HG03045 (cell line): Measurements from ENCODE around the gene XRRA1.

ENCODE experiments used
- ATAC-seq: cut with Tn5 transposase; IDR thresholded peaks from one replicate; pipeline ENCODE4 v1.9.1; 2021; ENCODE audit warnings: mild to moderate bottlenecking, moderate library complexity; ENCODE audit not compliant: unreplicated experiment

Gene XRRA1

DNA sequence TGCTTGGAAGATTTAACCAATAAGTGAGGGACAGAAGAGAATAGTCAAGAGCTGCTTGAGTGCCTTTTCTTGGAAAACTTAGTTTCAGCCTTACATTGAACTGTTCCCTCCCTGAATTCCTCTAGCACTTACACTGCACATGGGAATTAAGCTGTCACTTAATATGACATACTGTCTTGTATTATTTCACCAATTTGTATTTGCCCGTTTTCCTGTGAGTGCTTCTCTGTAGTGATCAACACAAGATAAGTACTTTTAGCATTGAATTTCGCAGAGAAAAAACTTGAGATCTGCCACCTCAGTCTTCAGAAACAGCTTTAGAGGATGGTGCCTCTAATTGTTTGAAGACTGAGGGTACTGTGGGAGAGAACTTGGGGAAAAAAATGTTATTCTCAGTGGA lies 3.9 kb upstream of the XRRA1 start:
- ATAC-seq, result no peak

DNA sequence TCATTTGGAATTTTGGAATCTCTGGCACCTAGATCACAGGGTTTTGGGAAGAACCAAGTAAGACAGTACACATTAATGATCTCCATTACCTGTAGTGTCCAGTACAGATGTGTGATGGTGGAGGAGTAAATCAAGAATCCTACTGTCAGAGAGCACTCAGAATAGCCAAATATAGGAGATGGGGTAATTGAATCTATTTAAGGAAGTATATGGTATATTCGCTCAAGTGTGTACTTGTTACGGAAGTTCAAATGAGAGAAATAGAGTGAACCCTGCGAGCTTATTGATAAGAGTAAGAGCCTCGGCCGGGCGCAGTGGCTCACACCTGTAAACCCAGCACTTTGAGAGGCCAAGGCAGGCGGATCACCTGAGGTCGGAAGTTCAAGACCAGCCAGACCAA lies 2.3 kb upstream of the XRRA1 start:
- ATAC-seq, result no peak

DNA sequence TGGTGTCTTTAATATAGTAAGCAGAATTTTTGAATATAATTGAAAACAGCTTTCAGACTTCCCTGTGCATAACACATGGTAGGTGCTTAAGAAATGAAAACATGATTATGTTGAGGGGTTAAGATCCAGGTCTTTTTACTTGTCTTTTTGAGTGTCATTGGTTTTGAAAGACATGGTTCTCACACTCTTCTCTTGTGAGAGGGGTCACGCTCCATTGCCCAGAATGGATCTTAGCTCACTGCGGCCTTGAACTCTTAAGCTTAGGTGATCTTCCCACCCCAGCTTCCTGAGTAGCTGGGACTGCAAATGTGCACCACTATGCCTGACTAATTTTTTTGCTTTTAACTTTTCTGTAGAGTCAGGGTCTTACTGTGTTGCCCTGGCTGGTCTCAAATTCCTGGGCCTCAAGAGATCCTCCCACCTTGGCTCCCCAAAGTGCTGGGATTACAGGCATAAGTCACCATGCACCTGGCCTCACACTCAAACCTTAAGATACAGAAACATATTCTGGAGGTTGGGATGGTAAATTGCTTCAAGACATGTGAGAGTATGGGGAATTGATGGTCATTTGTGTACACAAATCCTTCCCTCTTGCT lies 1.6 kb upstream of the XRRA1 start:
- ATAC-seq, result no peak

DNA sequence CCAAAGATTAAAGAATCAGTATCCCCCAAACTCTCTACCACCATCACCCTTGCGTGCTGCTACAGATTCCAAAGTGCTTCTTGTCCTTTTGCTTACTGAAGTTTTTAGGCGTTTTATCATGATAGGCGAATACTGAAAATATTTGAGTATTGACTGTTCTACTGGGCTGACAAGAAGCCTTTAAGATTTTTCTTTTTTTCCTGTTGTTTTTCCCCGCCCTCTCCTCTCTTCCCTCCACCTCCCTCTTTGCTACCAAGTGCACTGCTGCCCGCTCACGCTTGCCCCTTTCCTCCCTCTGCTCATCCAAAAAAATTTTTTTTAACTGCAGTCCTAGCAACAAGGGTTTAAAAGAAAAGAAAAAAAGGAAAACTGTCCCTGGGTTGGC lies 854 bp upstream of the XRRA1 start:
- ATAC-seq, result no peak

DNA sequence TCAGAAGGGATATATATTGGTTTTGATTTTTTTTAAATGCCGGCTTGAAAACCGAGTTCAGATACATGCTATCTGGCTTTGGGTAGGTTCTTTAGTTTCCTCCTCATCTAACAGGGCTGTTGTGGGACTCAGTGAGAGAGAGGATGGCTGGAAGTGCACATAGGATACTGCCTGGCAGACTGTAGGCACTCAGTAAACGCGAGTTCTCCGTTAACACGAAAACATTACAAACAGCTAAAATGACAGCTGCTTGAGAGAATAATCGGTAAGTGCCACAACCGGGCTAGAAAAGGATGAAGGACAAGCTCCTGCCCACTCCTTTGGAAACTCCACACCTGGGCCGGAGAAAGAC lies 369 bp downstream of the XRRA1 start:
- peak; percentile 10 for ATAC-seq

DNA sequence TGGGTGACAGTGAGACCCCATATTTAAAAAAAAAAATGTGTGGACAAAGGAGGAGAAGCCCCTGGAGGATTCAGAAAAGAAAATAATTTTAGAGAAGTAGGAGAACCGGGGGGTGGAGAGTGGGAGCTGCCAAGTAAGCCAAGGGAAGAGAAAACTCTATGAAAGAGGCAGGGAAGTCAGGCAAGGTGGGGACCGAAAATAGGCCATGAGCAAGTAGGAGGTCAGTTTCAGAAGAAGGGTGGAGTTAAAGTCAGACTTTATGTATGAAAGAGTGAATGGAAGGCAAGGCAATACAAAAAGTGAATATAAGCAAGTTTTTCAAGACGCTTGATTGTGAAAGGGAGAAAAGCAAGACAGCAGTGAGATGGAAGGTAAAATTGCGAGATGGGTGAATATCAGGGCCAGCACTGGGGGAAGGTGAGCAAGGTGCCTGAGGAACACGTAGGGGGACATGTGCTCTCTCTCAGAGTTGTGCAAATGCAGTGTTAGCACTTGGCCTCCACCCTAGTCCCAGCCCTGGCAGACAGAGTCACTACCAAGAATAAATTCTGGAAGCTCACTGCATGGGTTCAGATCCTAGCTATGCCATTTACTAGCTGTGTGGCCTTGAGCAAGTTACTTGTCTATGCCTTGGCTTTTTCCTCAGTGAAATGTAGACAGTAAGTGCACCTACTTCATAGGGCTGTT lies 6.7 kb downstream of the XRRA1 start:
- ATAC-seq, result no peak

DNA sequence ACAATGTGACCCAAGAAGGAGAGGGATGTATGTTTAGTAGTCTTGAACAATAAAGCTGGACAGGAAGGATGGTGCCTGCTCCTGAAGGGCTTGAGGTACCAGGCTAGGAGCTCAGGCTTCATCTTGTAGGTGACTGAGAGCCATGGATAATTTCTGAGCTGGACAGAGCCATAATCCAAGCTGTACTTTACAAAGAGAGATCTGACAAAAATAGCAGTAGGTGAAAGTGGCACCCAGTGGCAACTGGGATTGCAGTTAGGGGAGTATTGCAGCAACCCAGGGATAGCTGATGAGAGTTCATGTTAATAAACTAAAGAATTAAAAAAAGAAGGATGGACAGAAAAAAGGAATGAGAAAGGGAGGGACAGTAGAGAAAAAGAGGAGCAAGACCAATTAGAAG lies 7.4 kb downstream of the XRRA1 start:
- no peak for ATAC-seq

DNA sequence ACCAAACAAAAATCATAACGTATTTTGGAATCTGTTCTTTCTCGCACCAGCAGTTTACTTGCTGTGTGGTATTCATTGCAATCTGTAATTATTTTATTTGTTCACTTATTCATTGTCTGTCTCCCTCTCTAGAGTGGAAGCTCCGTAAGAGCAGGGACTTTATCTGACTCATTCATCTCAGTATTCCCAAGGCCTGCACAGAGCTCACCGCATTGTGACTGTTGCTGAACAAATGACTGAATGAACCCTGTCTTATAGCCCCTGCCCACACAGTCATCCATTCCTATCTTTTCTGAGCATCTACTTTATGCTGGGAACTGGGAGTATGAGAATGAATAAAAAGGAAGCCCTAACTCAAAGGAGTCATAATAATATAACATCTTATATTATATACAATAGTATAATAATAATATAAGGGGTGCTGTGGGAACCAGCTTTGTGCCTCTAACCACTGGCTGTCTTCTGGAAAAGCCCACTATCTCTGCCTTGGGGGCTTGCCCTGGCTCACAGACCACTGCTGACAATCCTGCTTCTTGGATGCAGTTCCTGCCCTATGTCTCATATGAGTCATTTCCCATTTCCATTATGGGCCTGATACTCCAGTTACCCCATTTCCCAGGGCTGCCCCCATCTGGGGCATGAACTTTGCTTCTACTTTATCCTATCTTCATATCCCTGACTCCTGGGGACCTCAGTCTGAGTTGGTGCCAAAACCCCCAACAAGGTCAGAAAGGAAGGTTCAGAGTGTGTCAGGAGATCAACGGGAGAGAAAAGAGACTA lies 11.0 kb downstream of the XRRA1 start:
- no peak for ATAC-seq

DNA sequence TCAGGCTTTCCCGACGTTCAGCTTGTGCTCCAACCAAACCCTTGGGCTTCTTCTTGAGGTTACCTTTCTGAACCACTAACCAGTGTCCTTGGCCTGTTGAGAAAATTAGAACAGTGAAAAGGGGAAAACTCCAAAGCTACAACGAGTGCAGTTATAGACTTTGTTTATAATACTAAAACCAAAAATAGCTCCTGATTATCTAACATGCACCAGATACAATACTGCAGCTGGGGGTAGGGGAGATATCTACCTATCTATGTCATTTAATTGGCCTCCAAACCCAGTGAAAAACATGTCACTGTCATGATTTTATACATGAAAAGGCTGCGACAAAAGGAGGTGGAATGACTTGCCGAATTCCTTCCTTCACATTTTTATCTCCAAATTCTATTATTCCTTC lies 11.9 kb downstream of the XRRA1 start:
- ATAC-seq, result no peak

DNA sequence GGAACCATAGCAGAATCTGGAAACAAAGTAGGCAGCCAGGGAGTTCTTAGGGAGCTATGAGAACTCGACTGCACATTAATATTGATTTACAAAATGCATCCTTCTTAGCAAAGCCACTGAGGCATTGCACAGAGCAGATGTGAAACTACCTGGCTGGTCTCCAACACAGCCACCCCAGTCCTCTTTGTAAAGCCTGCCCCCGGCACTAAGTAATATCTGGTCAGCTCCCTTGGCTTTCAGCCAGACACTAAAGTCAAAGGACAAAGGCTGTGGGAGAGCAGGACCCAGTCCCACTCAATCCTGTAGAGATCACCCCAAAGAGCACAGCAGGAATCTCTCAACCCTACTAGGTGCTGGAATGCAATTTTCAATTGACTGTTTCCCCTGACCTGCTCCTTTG lies 12.8 kb downstream of the XRRA1 start:
- no peak for ATAC-seq

DNA sequence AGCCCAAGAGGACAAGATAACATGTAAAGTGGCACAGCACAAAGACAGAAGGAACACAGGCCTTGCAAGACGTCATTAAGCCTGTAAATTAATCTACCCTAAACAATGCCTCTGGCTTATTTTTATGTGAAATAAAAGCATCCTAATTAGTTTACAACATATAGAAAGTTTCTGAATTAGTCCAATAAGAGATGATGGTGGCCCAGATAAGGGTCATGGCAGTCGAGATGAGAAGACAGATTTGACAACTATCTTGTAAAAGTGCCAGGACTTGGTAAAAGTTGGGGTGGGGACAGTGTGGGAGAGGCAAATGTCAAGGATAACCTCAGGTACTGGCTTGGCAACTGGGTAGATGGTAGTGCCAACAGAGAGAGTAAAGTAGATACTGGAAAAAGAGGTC lies 13.6 kb downstream of the XRRA1 start:
- ATAC-seq, result no peak

DNA sequence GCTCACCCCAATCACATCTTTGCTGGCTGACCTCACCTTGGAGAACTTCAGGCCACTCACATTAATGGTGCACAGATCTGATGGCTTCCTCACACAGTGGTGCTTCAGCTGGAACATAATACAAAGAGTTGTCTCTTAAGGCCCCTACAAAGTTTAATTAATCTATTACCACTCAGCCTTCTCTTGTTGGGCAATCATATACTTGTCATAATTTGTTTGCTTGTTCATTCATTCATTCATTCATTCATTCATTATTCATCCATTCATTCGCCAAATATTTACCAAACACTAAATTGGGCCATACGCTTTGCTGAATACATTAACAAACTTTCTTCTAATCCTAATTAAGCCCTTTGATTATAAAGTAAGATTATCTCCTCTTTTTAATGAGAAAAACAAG lies 15.1 kb downstream of the XRRA1 start:
- no peak for ATAC-seq

DNA sequence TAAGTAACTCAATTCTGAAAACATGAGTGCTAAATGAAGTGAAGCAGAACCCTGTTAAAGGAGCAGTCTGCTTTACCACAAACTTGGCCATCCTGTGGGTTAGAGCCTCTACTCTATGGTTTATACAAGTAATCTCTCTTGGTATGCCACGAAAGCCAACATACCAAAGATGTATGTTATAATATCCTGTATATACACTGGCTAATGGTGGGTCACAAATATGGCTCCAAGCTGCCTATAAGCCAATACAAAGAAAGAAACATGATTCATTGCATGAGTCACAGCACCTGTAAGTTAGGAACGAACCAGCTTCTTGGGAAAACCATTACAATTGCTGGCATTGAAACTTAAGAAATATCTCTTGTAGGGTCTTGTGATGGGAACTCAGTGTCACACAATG lies 16.1 kb downstream of the XRRA1 start:
- ATAC-seq, result no peak

DNA sequence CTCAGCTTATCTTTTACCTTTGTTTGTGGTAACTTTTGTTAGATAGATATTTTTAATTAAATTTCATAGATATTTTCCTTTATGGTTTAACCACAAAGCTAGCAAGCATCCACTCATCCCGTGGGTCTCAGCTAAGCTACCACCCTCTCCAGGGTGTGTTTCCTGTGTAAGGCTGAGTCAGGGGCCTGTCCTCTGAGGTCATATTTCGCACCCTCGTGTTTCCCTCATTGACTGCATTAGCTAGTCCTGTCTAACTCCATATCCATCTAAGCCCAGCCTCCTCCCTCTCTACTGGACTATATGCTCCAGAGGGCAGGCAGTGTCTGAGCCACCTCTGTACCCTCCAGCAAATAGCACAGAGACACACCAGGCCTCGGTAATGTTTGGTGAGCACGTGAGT lies 16.7 kb downstream of the XRRA1 start:
- no peak for ATAC-seq

DNA sequence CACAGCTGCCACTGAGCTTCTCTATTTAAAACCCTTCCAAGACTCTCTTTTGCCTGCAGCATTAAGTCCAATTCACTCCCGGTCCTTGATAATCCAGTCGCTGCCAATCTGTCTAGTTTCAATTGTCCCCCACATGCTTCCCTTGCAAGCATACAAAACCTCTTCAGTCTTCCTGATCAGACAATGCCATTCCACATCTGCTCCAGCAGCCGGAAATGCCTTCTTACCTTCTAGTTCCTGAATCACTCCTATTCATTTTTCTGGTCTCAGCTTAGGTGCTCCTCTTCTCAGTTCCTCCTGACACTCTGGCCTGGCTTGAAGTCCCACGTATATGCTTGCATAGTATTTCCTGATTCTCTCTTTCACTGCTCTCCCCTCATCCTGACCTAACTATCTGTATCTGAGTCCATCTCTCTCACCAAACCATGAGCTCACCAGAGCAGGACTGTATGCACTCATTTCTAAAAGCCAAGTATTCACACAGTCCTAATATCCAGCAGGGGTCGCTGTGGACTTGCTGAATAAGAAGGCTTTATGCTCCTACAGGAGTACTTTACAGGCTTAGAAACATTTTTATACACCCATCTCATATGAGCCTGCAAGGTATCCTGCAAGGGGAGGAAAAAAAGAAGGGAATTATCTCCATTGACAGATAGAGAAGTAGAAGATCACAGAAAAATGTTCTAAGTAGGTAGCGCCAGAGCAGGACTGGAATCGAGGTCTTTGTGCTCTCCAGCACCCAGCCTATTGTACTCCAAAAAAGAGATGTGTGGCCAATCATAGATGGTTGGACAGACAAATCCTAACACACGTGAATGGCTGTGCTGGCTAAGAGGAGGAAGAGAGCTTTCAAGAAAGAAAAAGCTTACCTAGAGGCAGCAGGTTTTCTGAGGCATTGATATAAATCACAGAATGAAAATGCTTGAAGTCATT lies 19.2 kb downstream of the XRRA1 start:
- no peak for ATAC-seq

DNA sequence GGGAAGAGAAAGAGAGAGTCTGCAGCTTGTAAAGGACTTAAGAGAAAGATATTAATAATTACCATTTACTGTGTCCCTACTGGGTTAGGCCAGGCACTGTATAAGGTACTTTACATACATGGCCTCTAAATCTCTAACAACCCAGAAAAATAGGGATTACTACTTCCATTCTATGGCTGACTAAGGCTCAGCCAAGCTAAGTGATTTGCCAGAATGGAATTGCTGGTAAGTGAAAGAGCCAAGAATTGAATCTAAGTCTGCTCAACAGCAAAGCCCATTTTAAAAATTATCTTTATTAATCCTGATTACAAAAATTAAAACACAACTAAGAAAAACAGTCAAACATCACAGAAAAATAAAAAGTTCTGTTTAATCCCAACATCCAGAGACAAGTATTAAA lies 21.4 kb downstream of the XRRA1 start:
- ATAC-seq, result no peak

DNA sequence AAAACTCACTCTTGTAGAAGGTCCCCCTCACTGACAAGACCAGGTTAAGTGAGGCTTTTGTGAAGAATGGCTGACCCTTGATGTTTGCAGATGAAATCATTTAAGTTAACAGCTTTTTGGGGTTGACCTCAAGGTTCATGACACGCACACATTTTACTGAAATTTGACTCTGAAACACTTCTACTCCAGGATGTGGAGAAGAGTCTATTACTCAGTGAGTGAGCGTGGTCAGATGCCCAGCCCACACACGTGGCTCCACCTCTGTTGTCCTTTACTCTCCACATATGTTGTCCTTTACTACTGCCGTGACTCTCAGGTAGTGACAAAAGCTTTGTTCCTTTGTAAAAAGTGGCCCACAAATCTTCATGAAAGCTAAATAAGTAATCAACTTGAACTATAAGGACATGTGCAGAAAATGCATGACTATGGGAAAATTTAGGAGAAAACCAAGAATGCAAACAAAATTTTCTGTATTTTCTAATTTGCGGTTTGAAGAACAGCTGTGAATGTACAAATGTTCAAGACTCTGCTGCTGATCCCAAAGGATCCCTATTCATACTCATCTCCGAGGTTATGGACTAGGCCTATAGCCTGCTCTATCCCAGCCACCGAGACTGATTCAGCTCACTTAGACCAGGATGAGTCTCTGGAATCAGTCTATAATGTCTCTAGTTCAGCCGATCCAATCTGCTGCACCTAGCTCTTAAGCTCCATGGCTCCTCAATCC lies 22.4 kb downstream of the XRRA1 start:
- ATAC-seq, result no peak

DNA sequence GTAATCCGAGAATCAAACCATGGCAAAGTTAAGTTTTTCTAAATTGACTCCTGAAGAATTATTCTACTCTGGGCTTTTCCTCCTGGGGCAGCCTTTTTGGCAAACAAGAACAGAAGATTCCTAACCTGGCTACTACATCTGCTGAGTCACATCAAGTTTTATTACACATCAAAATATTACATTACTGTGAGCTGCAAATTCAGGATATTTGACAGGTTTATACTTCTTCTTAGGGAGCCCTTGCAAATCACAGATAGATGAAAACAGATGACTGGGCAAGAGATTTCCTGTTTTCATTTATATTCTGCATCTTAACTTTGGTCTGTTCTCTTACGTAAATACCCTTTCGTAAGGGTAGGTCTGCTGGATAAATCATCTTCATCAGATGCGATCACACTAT lies 23.6 kb downstream of the XRRA1 start:
- ATAC-seq, result no peak

DNA sequence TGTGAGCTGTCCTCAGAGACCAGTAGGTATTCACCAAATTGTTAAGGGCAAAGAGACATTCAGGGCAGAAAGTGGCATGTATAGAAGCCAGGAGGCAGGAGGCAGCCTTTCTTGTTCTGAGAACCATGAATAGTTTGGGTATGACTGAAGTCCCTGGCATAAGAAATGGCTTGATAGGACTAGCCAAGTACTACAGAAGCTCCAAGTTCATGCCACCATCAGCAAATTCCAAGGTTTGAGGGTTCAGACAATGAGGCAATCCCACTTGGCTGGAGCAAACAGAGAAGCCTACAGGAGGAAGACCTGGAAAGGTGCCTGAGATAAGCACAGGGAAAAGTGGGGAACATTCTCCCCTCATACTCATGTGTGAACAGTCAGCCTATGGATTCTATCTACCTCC lies 25.8 kb downstream of the XRRA1 start:
- ATAC-seq, result no peak

DNA sequence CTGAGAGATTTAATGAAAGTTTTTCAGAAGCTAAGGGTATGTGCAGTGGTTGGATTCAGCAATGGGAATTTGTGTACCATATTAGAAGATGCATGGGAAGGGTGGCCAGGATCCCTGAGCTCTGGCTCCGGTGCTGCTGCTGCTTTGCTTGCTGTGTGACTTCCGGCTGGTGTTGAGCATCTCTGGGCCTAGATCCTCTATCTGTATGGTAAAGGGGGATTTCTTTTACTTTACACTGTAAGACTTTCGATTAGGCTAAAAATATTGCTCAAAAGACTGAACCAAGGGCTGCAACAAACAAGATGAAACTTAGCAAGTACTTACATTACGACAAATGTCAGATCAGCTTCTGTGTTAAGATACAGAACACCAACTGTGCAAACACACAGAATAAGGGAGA lies 39.1 kb downstream of the XRRA1 start:
- no peak for ATAC-seq

DNA sequence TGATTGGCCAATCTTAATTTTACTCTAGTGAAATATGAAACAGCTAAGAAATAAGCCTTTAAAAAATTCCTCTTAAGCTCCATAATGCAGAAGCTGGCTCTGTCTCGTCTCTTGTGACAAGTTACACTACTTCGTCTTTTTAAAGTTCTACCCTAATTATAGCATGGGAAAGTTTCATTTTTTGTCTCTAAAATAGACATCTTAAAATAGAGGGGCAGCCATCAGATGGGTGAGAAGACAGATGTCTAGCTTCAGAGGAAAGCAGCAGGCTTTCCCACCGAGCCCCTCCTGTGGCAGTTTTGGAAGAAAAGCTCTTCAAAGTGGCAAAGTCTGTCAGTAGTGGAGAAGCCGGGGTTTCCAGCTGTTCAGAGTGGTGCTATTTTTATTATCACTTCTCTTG lies 39.5 kb downstream of the XRRA1 start:
- ATAC-seq, result no peak
